ENCODE measurements around the gene LATS2.
"Not testable (repeated sequence)": the region's sequence is repeated elsewhere in the genome, so short reads cannot be mapped to it uniquely, and the experiment has no call there.

Gene LATS2

DNA sequence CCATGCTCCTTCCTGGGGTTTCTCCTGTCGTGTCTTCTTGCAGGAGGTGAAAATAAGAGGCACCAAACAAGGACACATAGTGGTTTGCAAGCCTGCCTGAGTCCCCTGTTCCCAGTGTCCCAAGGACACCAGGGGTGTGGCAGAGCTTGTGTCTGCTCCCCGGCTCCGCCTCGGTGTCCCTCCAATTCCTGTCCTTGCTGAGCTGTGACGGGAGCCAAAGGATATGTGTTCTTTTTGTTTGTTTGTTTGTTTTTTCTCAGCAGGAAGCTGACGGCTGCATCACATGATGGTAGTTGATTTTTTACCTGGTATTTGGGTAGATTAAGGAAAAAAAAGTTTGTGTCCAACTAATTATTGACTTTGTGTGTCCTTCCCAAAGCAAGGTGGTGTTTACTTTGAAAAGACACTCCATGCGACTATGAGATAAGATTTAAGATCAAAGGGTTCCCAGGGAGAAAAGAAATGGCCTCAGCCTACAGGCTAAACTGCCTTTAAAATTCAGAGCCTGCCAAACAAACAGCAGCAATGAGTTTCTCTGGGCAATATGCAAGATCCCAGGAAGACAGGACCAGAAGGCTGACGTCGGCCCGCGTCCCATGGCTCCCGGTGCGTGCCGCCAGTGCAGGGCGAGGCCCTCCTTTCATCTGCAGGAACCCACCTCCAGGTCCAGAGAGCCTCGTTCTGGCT lies 108.0 kb downstream of the LATS2 start:
- DNase-seq: no peak

DNA sequence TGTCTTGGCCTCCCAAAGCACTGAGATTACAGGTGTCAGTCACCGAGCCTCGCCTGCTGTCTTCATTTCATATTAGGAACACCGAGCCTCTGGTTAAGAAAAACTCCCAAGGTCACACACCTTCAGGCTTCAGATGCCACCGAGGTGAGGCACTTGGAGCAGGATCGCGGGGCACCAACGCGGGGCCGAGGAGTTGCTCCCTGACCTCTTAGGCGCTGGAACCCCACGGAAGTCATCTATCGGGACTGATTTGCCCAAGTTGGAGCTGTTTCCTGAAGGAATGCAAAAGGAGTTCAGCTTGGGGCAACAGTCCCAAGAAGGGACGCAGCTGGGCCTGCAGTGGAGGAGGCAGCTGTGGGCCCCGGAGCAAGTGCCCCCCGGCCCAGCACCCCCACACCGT lies 108.5 kb downstream of the LATS2 start:
- no peak for DNase-seq

DNA sequence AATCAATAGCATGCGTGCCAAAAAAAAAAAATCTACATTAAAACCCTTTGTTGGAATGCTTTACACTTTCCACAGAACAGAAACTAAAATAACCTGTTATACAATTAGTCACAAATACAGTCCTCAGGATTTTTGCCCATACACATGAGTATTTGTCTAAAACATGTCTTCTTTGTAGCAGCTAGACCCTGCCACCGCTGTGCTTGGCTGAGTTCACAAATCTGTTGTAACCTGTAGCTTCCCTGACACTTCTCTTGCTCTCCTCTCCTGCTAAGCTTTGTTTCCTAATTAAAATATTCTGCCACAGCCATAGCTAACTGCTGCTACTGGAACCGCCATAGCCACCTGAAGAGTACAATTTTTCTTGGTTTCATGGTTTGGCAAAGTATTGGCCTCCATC lies 113.4 kb downstream of the LATS2 start:
- DNase-seq: not testable (repeated sequence)

DNA sequence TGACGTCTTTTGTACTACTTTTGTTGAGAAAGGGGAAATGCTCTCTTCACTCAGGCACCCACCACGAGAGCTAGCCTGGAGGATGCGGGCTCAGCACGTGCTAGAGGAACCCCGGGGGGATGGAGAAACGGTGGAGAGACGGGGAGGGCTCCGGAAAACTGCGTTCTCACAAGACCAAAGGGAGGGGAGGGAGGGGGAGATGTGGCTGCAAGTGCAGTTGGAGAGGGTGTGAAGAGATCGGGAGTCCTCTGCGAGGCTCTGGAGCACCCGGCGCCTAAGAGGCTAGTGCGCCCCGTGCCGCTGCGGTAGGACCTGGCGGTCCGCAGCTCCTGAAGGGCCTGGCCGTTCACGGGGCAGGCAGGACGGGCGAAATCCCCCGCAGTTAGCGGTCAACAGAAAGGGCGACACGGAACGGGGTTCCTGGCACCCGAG lies 115.4 kb downstream of the LATS2 start:
- no peak for DNase-seq

DNA sequence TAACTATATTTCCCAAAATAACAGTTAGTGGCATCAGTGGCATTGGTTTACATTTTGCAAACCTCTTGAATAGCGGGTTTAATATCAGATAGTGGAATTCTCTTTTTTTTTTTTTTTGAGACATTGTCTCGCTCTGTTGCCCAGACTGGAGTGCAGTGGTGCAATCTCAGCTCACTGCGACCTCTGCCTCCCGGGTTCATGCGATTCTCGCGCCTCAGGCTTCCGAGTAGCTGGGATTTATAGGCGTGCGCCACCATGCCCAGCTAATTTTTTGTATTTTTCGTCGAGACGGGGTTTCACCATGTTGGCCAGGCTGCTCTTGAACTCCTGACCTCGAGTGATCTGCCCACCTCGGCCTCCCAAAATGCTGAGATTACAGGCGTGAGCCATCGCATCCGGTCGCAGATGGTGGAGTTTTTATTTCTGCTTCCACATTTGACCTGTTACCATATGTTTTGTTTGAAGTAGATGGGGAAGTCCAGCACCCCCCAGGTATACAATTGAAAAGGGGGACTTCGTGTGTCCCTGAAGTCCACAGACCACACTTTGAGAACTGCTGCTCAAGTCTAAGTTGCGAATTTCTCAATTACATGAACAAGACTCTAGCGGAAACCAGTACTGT lies 118.3 kb downstream of the LATS2 start:
- no peak for DNase-seq

DNA sequence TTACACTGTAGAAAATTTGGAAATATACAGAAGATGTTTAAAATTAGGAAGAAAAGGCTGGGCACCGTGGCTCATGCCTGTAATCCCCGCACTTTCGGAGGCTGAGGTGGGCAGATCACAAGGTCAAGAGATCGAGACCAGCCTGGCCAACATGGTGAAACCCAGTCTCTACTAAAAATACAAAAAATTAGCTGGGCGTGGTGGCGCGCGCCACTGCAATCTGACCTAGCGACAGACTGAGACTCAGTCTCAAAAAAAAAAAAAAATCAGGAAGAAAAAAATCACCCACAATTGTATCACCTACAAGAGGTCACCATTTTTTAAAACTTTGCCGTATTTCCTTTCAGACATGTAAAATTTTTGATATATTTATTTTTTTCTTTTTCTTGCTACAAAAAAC lies 120.9 kb downstream of the LATS2 start:
- DNase-seq: not testable (repeated sequence)

DNA sequence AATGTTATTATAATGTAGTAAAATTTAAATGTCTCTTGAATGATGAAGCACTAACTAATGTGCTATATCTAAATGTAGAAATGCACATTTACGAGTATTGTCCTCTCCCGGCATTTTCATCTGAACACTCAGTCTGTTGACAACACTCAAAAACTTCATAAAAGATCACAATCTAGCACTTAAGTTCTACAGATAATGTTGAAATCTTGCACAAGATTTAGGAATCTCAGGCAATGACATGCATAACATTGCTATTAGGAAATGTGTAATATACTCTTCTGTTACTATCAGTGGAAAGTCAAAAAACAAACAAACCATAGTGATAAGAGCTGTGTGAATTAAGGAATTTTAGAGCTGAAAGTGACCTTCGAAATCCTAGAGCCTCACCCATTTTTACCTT lies 121.3 kb downstream of the LATS2 start:
- DNase-seq: no peak

DNA sequence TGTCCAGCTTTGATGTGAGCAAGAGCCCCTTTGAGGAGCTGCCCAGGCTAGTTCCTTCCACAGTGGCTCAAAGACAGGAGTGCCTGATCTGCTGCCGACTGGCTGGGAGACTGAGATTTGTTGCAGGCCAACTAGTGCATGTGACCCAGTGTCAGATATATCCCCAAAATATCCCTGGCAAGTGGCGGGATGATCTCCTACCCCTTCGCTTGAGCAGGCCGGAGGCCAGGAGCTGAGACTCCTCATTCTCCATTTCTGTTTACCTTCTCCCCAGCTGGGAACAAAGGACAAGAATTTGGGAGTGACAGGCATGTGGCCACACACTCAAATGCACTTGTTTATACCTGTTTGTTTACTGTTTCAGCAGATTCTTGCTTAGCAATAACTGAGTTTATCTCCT lies 121.7 kb downstream of the LATS2 start:
- no peak for DNase-seq

DNA sequence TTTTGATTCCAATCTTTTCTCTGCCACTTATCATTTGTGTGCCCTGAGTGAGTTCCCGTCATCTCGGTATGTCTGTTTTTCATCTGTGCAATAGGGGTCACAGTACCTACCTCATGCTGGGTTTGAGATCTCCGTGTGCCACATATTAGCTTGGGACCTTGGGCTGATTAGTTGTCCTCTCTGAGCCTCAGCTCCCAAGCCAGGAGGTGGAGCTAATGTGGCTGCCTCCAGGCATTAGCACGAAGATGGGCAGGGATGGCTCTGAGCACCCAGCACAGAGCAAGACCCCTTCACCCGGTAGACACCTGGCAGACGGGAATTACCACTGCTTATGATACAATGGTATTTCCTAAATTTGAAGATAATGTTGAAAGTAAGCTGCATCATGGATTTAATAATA lies 123.1 kb downstream of the LATS2 start:
- DNase-seq: no peak

DNA sequence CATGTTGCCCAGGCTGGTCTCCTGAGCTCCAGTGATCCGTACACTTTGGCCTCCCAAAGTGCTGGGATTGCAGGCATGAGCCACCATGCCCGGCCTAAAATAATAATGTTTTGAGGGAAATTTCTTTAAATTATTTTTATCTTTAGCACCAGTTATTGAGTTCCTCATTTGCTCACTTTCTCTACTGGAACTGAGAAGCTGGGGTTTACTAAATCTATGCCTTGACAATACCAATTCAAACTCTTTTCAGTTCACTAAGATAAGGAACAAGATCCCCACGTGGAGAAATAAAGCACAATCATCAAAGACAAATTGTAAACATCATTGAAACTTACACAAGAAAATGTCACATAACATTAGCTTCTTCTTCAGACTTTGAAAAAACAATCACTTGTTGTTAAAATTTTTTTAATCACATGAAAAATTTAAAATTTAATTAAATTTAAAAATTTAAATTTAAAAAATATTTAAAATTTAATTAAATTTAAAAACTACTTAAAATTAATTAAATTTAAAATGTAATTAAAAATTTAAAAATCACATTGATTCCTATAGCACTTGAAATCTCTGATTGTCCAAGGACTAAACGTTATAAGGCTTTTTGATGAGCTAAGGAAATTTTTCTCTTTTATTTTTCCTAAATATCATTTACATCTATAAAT lies 133.7 kb downstream of the LATS2 start:
- no peak for DNase-seq

DNA sequence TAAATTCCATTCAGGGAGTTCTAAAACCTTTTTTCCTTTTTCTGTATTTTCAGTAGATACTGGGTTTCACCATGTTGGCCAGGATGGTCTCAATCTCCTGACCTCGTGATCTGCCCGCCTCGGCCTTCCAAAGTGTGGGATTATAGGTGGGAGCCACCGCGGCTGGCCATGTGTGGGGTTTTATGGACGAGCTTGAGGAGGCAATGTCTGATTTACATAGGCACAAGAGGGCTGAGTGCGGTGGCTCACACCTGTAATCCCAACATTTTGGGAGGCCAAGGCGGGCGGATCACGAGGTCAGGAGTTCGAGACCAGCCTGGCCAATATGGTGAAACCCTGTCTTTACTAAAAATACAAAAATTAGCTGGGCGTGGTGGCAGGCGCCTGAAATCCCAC lies 136.0 kb downstream of the LATS2 start:
- not testable (repeated sequence) for DNase-seq

DNA sequence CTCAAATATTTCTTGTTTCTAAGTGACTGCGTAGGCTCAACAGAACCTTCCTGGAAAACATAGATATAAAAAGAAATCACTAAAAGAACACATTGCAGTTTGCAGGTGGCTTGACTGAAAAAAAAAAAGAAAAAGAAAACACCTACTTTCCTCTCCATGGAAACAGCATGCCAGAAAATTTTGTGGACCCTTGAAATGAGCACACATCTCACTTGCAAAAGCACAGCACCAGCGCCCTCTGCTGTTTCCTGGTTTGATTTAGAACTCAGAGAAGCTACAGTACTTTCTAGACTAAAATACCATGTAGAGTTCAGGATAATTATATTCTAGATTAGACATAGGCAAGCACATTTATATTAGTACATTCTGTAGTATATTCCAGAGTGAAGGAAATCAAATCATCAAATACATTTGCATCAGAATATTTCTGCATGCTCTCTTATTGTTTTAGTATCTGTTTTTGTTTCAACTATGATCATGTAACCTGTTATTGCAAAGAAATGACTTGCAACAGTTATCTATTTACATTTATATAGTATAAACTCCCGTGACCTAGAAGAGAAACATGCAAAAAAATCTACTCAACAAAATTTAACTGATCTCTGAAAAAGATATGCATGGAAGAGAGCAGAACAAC lies 136.5 kb downstream of the LATS2 start:
- DNase-seq: peak; percentile 64

DNA sequence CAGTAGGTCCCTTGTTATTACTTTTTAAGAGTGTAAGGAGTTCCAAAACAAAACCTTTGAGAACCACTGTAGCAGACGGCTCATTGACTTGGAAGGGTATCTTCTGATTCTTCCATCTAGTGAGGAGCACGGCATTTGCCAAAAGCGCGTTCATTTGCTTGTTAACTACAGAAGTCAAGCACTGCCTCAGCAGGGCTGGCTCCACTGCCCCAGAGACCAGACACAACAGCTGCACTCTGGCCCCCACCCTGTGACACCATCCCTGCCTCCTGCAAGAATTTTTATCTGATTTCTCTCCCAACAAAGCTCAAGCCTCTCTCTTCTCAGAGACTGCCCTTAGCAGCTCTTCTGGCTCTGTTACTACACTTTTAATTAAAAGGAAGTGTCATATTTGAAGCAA lies 138.1 kb downstream of the LATS2 start:
- no peak for DNase-seq

Data from DMS79 treated with DMSO at 0.1 percent for 48 hours (cell line).